ENCODE measurements around the gene NDUFV1.
"Not testable (repeated sequence)": the region's sequence is repeated elsewhere in the genome, so short reads cannot be mapped to it uniquely, and the experiment has no call there.

Gene NDUFV1

DNA sequence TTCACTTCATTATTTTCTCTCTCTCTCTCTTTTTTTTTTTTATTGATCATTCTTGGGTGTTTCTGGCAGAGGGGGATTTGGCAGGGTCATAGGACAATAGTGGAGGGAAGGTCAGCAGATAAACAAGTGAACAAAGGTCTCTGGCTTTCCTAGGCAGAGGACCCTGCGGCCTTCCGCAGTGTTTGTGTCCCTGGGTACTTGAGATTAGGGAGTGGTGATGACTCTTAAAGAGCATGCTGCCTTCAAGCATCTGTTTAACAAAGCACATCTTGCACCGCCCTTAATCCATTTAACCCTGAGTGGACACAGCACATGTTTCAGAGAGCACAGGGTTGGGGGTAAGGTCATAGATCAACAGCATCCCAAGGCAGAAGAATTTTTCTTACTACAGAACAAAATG lies 9.3 kb upstream of the NDUFV1 start:
- H3K9me3 Mint-ChIP-seq; ATAC-seq (replicated peaks); H3K36me3 Mint-ChIP-seq; H3K27me3 Mint-ChIP-seq; H3K4me3 Mint-ChIP-seq; H3K27ac Mint-ChIP-seq; DNase-seq: not testable (repeated sequence)
- H3K4me1 Mint-ChIP-seq = peaks cover 9 to 17% of the 10 kb centered on the region in 2 donors

DNA sequence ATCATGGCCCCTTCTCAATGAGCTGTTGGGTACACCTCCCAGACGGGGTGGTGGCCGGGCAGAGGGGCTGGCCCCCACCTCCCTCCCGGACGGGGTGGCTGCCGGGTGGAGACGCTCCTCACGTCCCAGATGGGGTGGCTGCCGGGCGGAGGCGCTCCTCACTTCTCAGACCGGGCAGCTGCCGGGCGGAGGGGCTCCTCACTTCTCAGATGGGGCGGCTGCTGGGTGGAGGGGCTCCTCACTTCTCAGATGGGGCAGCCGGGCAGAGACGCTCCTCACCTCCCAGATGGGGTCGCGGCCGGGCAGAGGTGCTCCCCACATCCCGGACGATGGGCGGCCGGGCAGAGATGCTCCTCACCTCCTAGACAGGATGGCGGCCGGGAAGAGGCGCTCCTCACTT lies 8.8 kb upstream of the NDUFV1 start:
- H3K36me3 Mint-ChIP-seq; H3K9me3 Mint-ChIP-seq; DNase-seq; H3K4me3 Mint-ChIP-seq; ATAC-seq (replicated peaks); H3K27me3 Mint-ChIP-seq: not testable (repeated sequence)
- peaks cover 9 to 17% of the 10 kb centered on the region in 2 donors for H3K4me1 Mint-ChIP-seq
- H3K27ac Mint-ChIP-seq = peak overlapping the region; percentile 5

DNA sequence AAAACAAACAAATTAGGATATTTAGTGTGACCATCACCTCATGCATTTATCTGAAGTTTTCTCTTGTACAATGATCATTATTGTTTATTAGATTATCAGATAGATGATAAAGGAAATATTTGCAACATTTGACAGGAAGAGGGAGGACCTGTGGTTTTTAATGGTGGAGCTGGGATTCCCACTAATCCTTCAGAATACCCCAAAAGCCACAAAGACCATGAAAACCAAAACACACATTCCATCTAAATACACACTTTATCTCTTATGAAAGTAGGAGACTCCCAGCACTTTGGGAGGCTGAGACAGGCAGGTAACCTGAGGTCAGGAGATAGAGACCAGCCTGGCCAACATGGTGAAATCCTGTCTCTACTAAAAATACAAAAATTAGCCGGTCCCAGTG lies 7.6 kb upstream of the NDUFV1 start:
- H3K9me3 Mint-ChIP-seq = peaks cover 0 to 2% of the 10 kb centered on the region in 2 donors
- H3K4me3 Mint-ChIP-seq = no peak overlapping the region
- peaks cover 2 to 3% of the 10 kb centered on the region in 2 donors for H3K36me3 Mint-ChIP-seq
- DNase-seq = no peak
- no peak for ATAC-seq (replicated peaks)
- peaks cover 5 to 9% of the 10 kb centered on the region in 2 donors for H3K27me3 Mint-ChIP-seq
- H3K4me1 Mint-ChIP-seq = peaks cover 9 to 17% of the 10 kb centered on the region in 2 donors
- no peak overlapping the region for H3K27ac Mint-ChIP-seq

DNA sequence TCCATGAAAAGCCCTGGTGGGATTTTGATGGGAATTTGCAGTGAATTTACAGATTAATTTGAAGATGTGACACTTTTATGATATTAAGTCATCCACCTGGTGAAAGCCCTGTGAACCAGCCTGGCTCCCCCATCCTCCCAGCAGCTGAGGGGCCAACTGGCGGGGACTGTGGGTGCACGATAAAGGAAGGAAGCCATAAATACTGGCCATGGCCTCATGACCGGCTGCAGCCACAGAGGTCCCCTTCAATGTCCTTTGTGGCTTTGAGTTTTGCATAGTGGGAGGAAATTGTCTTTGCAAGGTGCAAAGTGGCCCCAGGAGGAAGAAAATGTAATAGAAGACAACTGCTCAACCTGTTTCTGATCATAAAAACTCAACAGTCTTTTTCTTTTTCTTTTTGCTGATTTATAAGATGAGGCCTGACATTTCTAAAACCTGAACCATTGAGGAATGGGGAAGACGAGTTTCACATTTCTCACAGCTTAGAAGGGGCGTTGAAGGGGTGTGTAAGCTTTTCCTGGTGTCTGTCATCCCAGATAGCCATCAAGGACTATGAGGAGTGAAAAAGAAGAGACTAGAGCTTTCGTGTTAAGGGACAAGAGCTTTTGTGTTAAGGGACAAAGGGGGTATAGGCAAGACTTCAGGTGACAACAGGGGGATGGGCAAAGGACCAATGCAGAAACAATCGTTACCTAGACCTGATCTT lies 6.3 kb upstream of the NDUFV1 start:
- peaks cover 16 to 17% of the 10 kb centered on the region in 2 donors for H3K27me3 Mint-ChIP-seq
- no peak overlapping the region for H3K27ac Mint-ChIP-seq
- DNase-seq = no peak
- no peak overlapping the region for H3K4me3 Mint-ChIP-seq
- peaks cover 9 to 20% of the 10 kb centered on the region in 2 donors for H3K4me1 Mint-ChIP-seq
- H3K36me3 Mint-ChIP-seq = peaks cover 2 to 3% of the 10 kb centered on the region in 2 donors
- ATAC-seq (replicated peaks) = peak; percentile 67 to 69
- H3K9me3 Mint-ChIP-seq = peaks cover 0 to 2% of the 10 kb centered on the region in 2 donors

DNA sequence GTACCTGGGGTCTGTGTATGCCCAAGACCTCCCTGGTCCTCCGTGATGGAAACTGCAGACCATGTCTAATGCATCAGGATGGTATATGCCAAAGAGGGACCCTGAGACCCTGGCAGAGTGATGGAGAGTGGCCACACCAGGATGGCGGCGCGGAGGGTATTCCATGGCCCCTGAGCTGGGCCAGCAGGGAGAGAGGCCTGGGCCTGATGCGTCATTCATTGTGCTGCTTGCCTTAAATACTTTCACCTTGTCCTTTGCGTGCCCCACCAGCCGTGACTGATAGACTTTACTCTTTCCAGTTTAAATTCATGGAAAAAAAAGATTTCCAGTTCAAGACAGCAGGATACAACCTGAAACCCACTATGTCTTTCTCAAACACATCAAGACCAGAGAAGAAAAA lies 5.6 kb upstream of the NDUFV1 start:
- DNase-seq (no peak), ATAC-seq (replicated peaks) (no peak)
- Mint-ChIP-seq H3K36me3 (peaks cover 2 to 3% of the 10 kb centered on the region in 2 donors), H3K9me3 (peaks cover 0 to 2% of the 10 kb centered on the region in 2 donors), H3K4me3 (no peak overlapping the region), H3K4me1 (peaks cover 12 to 25% of the 10 kb centered on the region in 2 donors), H3K27ac (no peak overlapping the region), H3K27me3 (peaks cover 17 to 19% of the 10 kb centered on the region in 2 donors)

DNA sequence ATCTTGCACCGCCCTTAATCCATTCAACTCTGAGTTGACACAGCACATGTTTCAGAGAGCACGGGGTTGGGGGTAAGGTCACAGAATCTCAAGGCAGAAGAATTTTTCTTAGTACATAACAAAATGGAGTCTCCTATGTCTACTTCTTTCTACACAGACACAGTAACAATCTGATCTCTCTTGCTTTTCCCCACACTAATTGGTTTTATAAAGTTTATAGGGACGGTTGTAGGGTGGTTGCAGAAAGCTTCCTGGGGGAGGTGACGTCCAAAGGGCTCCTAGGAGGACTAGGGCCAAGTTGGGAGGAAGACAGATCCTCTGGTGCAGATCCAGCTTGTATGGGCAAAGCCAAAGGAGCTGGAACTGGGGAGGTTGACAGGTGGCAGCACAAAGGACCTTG lies 2.6 kb upstream of the NDUFV1 start:
- H3K36me3 Mint-ChIP-seq = peaks cover 9 to 10% of the 10 kb centered on the region in 2 donors
- H3K27ac Mint-ChIP-seq; ATAC-seq (replicated peaks); H3K9me3 Mint-ChIP-seq; DNase-seq: not testable (repeated sequence)
- peaks cover 21 to 46% of the 10 kb centered on the region in 2 donors for H3K4me1 Mint-ChIP-seq
- H3K4me3 Mint-ChIP-seq = peak overlapping the region in 1 of 2 donors; percentile 60
- H3K27me3 Mint-ChIP-seq = peaks cover 17 to 19% of the 10 kb centered on the region in 2 donors

DNA sequence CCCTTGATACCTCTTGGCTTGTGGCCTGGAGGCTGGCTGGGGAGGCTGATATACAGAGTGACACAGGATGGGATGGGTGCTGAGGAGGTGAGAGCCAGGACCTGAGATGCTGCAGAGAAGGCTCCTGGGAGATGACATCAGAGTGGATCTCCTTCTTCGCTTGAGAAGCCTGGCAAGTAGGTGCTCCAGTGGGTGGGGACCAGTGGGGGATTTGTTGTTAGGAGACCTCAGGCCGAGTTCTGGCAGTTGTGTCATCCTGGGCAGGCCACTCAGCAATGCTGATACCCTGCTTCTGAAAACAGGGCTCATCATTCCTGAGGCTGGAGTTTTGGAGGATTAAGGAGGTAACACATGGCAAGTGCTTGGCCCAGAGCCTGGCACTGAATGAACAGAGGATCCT lies 1.9 kb upstream of the NDUFV1 start:
- no peak overlapping the region for H3K27ac Mint-ChIP-seq
- H3K4me3 Mint-ChIP-seq = peak overlapping the region in 1 of 2 donors; percentile 60
- no peaks in the 10 kb centered on the region for H3K9me3 Mint-ChIP-seq
- H3K36me3 Mint-ChIP-seq = peaks cover 10 to 13% of the 10 kb centered on the region in 2 donors
- DNase-seq = no peak
- H3K4me1 Mint-ChIP-seq = peaks cover 23 to 47% of the 10 kb centered on the region in 2 donors
- no peak for ATAC-seq (replicated peaks)
- H3K27me3 Mint-ChIP-seq = peaks cover 17 to 19% of the 10 kb centered on the region in 2 donors

DNA sequence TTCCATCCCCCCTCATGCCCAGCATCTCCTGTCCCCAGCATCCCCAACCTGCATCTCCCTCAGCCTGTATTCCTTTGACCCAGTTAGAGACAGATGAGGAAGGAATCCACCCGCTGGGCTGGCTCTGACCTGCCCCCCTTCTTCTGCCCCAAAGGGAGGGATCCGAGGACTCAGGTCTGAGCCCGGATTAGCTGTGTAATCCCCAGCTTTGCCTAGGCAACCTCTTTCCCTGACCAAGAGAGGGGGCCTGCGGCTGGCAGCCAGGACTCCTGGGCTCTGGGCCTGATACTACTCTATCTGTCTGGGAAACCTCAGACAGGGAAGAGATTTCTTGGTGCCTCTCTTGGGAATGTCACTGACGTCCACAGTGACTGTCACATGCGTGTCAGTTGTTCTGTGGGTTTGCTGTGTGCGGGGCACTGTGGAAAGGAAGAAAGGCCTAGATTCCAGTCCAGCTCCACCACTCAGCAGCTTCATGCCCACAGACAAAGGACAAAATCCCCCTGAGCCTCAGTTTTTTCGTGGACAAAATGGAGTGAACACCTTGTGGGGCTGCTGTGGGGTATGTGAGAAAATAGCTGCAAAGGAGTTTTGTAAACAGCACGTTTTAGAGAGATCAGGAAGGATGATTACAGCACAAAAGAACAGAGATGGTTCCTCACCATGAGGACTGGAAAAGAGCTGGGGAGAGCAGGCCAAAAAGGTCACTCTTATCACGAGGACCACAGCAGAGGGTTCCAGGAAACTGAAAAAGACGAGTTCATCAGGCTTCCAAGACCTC lies 1.3 kb upstream of the NDUFV1 start:
- no peak for DNase-seq
- peaks cover 17 to 19% of the 10 kb centered on the region in 2 donors for H3K27me3 Mint-ChIP-seq
- H3K4me3 Mint-ChIP-seq = peak overlapping the region; percentile 71 to 76
- peaks cover 21 to 41% of the 10 kb centered on the region in 2 donors for H3K4me1 Mint-ChIP-seq
- peak overlapping the region; percentile 77 for H3K27ac Mint-ChIP-seq
- H3K36me3 Mint-ChIP-seq = peaks cover 15 to 17% of the 10 kb centered on the region in 2 donors
- no peak for ATAC-seq (replicated peaks)
- H3K9me3 Mint-ChIP-seq = no peaks in the 10 kb centered on the region

DNA sequence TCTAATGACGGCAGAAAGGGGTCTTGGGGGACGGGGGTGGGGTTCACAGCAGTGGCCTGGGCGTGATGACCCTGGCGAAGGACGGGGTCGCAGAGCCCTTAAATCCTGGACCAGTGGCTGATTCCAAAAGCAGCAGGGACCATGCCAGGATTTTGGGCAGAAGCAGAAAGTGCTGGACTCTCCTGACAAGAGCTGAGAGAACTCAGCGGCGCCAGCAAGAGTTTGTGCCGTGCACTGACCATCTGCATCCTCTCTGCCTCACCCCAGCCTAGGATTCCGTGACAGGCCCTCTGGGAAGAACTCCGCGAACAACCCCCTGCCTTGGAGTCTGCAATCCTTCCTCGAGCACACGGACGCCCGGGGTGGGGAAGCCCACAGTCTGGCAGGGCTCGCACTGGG lies 644 bp upstream of the NDUFV1 start:
- H3K4me3 Mint-ChIP-seq = peak overlapping the region; percentile 94
- peaks cover 21 to 24% of the 10 kb centered on the region in 2 donors for H3K36me3 Mint-ChIP-seq

DNA sequence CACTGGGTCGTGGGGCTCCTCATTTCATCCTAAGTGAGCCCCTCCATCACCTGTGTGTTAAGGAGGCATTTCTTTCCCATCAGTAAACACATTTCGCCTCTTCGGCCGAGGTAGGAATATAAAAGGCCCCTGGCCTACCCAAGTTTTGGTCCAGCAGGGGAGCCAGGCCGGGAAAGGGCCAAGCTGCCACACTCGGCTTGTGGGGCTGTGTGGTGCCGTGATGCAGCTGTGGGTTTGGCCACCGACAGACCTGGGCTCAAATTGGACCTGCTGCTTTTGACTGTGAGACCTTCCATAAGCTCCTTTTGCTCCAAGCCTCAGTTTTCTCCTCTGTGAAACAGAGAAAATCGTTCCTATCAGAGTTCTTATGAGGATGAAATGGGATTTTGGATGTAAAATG lies 771 bp downstream of the NDUFV1 start:
- peaks cover 31 to 36% of the 10 kb centered on the region in 2 donors for H3K36me3 Mint-ChIP-seq
- H3K9me3 Mint-ChIP-seq = no peaks in the 10 kb centered on the region
- H3K27ac Mint-ChIP-seq = peak overlapping the region; percentile 91
- DNase-seq (no peak), ATAC-seq (replicated peaks) (no peak)
- peak overlapping the region; percentile 94 for H3K4me3 Mint-ChIP-seq
- H3K4me1 Mint-ChIP-seq = peaks cover 18 to 42% of the 10 kb centered on the region in 2 donors
- H3K27me3 Mint-ChIP-seq = peaks cover 10 to 19% of the 10 kb centered on the region in 2 donors

More for the DNA sequence above, 644 bp upstream of the NDUFV1 start:
- Mint-ChIP-seq H3K27ac (peak overlapping the region; percentile 91), H3K9me3 (no peaks in the 10 kb centered on the region), H3K4me1 (peaks cover 16 to 34% of the 10 kb centered on the region in 2 donors), H3K27me3 (peaks cover 10 to 19% of the 10 kb centered on the region in 2 donors)
- no peak for ATAC-seq (replicated peaks)
- no peak for DNase-seq

DNA sequence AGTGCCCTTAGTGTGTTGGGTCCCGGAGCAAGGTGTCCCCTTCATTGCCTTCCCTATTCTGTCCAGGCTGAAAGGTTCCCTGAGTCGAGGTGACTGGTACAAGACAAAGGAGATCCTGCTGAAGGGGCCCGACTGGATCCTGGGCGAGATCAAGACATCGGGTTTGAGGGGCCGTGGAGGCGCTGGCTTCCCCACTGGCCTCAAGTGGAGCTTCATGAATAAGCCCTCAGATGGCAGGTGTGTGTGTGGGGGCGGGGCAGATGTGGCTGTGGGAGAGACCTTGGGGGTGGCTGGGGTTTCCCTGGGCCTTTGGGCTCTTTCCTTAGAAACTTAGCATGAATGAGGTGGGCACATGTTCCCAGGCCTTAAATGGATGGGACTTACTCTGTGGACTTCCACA lies 1.8 kb downstream of the NDUFV1 start:
- no peak for ATAC-seq (replicated peaks)
- Mint-ChIP-seq H3K9me3 (no peaks in the 10 kb centered on the region), H3K27ac (peak overlapping the region; percentile 47), H3K4me3 (peak overlapping the region; percentile 94), H3K27me3 (peaks cover 10 to 16% of the 10 kb centered on the region in 2 donors), H3K36me3 (peaks cover 38 to 46% of the 10 kb centered on the region in 2 donors), H3K4me1 (peaks cover 24 to 52% of the 10 kb centered on the region in 2 donors)
- DNase-seq = no peak

DNA sequence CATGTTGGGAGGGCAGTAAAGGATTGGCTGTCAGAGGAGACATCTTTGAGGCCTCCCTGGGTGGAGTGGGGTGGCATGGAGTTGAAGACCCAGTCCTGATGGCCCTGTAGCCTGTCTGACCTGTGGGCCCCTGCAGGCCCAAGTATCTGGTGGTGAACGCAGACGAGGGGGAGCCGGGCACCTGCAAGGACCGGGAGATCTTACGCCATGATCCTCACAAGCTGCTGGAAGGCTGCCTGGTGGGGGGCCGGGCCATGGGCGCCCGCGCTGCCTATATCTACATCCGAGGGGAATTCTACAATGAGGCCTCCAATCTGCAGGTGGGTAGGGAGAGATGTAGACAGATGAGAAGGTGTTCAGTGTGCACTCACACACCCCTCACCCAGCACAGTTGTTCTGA lies 2.6 kb downstream of the NDUFV1 start:
- H3K36me3 Mint-ChIP-seq = peaks cover 41 to 49% of the 10 kb centered on the region in 2 donors

DNA sequence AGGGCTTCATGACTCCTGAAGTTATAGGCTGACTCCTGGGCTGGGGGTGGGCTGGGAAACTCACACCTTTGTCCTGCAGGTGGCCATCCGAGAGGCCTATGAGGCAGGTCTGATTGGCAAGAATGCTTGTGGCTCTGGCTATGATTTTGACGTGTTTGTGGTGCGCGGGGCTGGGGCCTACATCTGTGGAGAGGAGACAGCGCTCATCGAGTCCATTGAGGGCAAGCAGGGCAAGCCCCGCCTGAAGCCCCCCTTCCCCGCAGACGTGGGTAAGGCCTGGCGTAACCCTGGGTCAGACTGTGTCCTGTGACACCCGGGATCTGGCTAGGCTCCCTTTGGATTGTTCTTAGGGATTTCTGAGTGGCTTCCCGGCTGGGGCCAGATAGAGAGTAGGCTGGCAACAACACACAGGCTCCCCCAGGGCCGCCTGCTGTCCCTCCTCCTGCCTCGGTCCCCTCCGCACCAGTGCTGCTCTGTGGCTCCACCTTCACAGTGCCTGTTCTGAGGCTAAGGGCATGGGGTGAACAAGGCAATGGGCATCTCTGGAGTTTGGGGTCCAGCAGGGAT lies 3.6 kb downstream of the NDUFV1 start:
- ATAC-seq (replicated peaks) = no peak
- no peak overlapping the region for H3K27ac Mint-ChIP-seq
- DNase-seq = no peak
- peaks cover 43 to 49% of the 10 kb centered on the region in 2 donors for H3K36me3 Mint-ChIP-seq
- H3K9me3 Mint-ChIP-seq = no peaks in the 10 kb centered on the region
- no peak overlapping the region for H3K4me3 Mint-ChIP-seq
- H3K27me3 Mint-ChIP-seq = peaks cover 0 to 5% of the 10 kb centered on the region in 2 donors
- peaks cover 42 to 68% of the 10 kb centered on the region in 2 donors for H3K4me1 Mint-ChIP-seq

More for the DNA sequence above, 2.6 kb downstream of the NDUFV1 start:
- ATAC-seq (replicated peaks) (no peak), DNase-seq (no peak)
- H3K27ac Mint-ChIP-seq = no peak overlapping the region
- peaks cover 6 to 13% of the 10 kb centered on the region in 2 donors for H3K27me3 Mint-ChIP-seq
- H3K4me1 Mint-ChIP-seq = peaks cover 32 to 60% of the 10 kb centered on the region in 2 donors
- H3K9me3 Mint-ChIP-seq = no peaks in the 10 kb centered on the region
- H3K4me3 Mint-ChIP-seq = no peak overlapping the region

DNA sequence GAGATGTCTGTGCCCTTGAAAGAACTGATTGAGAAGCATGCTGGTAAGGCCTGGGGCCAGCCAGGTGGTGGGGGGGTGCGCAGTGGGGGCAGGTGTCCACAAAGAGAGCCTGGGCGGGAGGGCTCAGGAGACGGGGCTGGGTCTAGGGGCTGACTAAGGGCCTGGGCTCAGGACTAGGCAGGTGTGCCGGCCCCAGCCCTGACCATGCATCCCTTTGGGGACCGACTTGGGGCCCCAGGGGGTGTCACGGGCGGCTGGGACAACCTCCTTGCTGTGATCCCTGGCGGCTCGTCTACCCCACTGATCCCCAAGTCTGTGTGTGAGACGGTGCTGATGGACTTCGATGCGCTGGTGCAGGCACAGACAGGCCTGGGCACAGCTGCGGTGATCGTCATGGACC lies 4.4 kb downstream of the NDUFV1 start:
- peaks cover 43 to 49% of the 10 kb centered on the region in 2 donors for H3K36me3 Mint-ChIP-seq

More for the DNA sequence above, 4.4 kb downstream of the NDUFV1 start:
- Mint-ChIP-seq H3K4me1 (peaks cover 44 to 69% of the 10 kb centered on the region in 2 donors), H3K4me3 (no peak overlapping the region), H3K9me3 (no peaks in the 10 kb centered on the region), H3K27me3 (no peaks in the 10 kb centered on the region), H3K27ac (no peak overlapping the region)
- no peak for DNase-seq
- ATAC-seq (replicated peaks) = no peak

Data from stimulated activated naive B cell treated with anti-CD40 and anti-IgM and Interleukin-4, amounts not matched to agents 10 μg/mL and 1 μg/mL and 100 μg/mL, for 72 hours (primary cell).